HG02798 (cell line): ENCODE results near the gene FRK.
"Not testable (repeated sequence)": the region's sequence is repeated elsewhere in the genome, so short reads cannot be mapped to it uniquely, and the experiment has no call there.

Experiments used
- ATAC-seq: cut with Tn5 transposase; IDR thresholded peaks from one replicate; pipeline ENCODE4 v1.9.1; 2021; ENCODE audit warnings: mild to moderate bottlenecking; ENCODE audit not compliant: unreplicated experiment, poor library complexity

FRK gene

DNA sequence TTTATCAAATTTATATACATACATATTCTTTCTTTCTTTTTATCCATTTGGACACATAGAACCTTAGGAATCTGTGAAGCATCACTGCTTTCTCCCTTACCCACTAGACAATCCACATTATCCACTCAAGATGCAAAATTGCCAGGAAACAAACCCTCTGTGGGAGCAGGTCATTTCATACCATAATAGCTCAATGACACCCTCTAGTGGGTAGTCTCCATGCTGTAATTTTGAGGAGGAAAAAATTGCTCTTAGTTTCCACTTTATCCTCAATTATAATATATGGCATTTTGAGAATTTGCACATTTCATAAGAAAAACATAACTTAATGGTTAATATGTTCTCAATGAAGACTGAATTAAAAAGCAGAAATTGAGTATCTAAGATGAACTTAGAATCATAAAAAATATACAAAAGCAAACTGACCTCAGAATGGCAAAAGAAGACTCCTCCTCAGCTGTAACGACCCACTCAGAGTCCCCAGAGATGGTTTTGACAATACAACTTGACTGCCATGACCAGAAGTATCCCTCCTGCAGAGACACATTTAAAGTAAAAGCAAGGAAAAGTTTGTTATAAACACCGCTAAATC lies 164.1 kb downstream of the FRK start:
- peak; percentile 51 for ATAC-seq

DNA sequence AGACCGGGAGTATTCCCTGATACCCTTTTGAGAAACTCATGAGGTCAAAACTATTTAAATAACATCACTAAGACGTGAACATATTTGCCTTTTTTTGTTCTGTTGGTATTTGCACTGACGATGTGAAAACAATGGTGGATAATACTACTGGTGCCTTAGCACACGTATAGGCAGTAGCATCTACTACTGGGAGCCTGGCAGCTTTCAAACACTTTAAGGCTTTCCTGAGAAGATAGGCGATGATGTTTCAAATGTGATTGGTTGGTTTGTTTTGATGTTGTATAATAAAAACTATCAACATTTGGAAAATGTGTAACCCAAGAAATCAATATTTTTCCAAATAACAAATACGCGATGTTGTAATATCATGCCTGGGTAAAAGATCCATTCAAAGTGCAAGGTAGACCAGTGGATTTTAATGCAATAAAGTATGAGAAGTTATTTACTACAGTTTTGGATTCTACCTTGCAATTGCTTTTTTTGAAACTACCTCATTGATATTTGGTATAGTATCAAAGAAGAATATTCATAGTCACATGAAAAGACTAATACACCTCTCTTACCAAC lies 166.2 kb downstream of the FRK start:
- ATAC-seq = no peak

- no peak for ATAC-seq
These were observed 168.9 kb downstream of the FRK start for GRCh38 chr6:115891750-115892149.

- peak; percentile 97 for ATAC-seq
These were observed 169.5 kb downstream of the FRK start for GRCh38 chr6:115891111-115891669.

DNA sequence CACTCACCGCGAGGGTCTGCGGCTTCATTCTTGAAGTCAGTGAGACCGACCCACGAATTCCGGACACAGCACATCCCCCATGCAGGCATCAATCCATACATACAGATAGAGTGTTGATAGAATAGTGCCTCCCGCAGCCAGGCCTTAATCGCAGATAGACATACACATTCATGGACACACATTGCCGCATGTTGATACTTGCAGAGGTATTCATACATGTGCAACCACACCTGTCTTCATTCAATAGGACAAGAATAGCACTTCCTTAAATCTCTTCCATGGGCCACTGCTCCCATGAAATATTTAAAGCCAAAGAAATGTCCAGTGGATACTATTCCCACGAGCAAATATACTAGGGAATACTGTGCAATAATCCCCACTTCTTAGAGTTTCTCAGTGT lies 170.5 kb downstream of the FRK start:
- no peak for ATAC-seq

DNA sequence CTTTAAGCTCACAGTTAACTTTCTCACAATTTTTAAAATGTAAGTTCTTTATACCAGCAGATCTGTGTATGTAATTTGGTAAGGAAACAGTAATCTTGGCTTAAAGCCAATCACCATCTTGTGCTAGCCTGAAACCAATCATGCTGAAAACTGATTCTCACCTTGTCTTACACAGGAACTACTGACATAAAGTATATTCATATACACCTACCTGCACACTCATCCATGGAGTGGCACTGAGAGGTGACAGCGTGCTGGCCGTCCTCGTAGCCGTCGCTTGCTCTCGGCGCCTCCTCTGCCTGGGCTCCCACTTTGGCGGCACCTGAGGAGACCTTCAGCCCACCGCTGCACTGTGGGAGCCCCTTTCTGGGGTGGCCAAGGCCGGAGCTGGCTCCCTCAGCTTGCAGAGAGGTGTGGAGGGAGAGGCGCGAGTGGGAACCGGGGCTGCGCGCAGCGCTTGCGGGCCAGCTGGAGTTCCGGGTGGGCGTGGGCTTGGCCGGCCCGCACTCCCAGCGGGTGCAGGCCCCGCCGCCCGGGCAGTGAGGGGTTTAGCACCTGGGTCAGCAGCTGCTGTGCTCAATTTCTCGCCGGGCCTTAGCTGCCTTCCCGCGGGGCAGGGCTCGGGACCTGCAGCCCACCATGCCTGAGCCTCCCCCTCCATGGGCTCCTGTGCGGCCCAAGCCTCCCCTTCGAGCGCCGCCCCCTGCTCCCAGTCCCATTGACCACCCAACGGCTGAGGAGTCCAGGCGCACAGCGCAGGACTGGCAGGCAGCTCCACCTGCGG lies 171.8 kb downstream of the FRK start:
- ATAC-seq = not testable (repeated sequence)

- ATAC-seq = no peak
These were observed 172.8 kb downstream of the FRK start for GRCh38 chr6:115887891-115888290.

GRCh38 chr6:115885636-115886366 lies 174.9 kb downstream of the FRK start:
- ATAC-seq = peak; percentile 54

DNA sequence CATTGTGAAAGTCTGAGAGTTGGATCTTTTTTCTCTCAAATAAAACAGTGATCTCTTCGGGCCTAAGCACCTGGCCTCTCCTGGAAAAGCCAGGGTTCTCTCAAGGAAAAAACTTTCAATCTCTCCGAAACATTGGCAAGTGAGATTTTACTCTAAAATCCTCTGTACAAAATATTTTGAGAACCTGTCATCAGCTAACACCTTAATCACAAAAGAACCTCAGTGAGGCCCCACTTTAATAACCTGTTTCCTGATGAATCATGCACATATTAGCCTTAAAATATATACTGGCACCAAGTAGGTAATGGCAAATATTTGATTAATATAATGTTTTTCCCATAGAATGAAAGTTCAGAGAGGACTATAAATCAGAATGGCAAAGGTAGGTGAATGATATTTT lies 177.9 kb downstream of the FRK start:
- no peak for ATAC-seq

- no peak for ATAC-seq
These were observed 178.5 kb downstream of the FRK start for GRCh38 chr6:115882174-115882573.
